Fibroblast of mammary gland (primary cell): ENCODE measurements around the gene BEST3.
"Not testable (repeated sequence)": the region's sequence is repeated elsewhere in the genome, so short reads cannot be mapped to it uniquely, and the experiment has no call there.

Experiments used
- DNase-seq: peaks from one replicate; pipeline ENCODE4 v3.0.0-alpha.2; 2010; ENCODE audit warnings: low read depth
- H3K4me3 ChIP-seq: 2 replicates; pipeline ENCODE4 v1.5.1; 2011; ENCODE audit warnings: low read depth, mild to moderate bottlenecking, low read length, moderate library complexity; ENCODE audit not compliant: control insufficient read depth
- CTCF ChIP-seq: conservative IDR thresholded peaks from 2 replicates; pipeline ENCODE4 v1.5.1; 2011; ENCODE audit warnings: low read depth, low read length, inconsistent platforms; ENCODE audit not compliant: control insufficient read depth, insufficient read depth

BEST3 gene

GRCh38 chr12:69613351-69613750 lies 85.8 kb downstream of the BEST3 start:
- TF ChIP-seq CTCF: no peak
- no peak overlapping the region for H3K4me3 ChIP-seq
- DNase-seq: no peak

GRCh38 chr12:69610729-69611128 lies 88.4 kb downstream of the BEST3 start, which contains the start of gene LRRC10:
TSS of gene LRRC10 (minus strand) at chr12:69610907. CDS start at chr12:69610838, 69 bp downstream.
- H3K4me3 ChIP-seq: no peak within 1 kb of the TSS
- TF ChIP-seq CTCF: no peak
- no peak for DNase-seq

- no peak overlapping the region for H3K4me3 ChIP-seq
- no peak for TF ChIP-seq CTCF
- DNase-seq: no peak
Measured at GRCh38 chr12:69610126-69610525, 89.0 kb downstream of the BEST3 start.

- TF ChIP-seq CTCF: no peak
- H3K4me3 ChIP-seq: no peak overlapping the region
- DNase-seq: peak; percentile 28
Measured at GRCh38 chr12:69608114-69608513, 91.0 kb downstream of the BEST3 start.

GRCh38 chr12:69604275-69604674 lies 94.8 kb downstream of the BEST3 start:
- not testable (repeated sequence) for DNase-seq, H3K4me3 ChIP-seq
